IPS-11a (cell line): Measurements from ENCODE around the gene PARD3B.
"Not testable (repeated sequence)": the region's sequence is repeated elsewhere in the genome, so short reads cannot be mapped to it uniquely, and the experiment has no call there.

Experiments
- H3K4me3 ChIP-seq: one replicate; pipeline ENCODE4 v1.5.1; 2013; ENCODE audit warnings: low read depth, low read length, control low read depth

The PARD3B gene

GRCh38 chr2:205217004-205217403 lies 671.7 kb downstream of the PARD3B start:
- H3K4me3 ChIP-seq = no peak overlapping the region

- no peak overlapping the region for H3K4me3 ChIP-seq
These were observed 672.8 kb downstream of the PARD3B start for GRCh38 chr2:205218056-205218455.

GRCh38 chr2:205218816-205219215 lies 673.5 kb downstream of the PARD3B start:
- not testable (repeated sequence) for H3K4me3 ChIP-seq

GRCh38 chr2:205220559-205220958 lies 675.3 kb downstream of the PARD3B start:
- H3K4me3 ChIP-seq = no peak overlapping the region

GRCh38 chr2:205232086-205232485 lies 686.8 kb downstream of the PARD3B start:
- no peak overlapping the region for H3K4me3 ChIP-seq

- no peak overlapping the region for H3K4me3 ChIP-seq
These were observed 690.2 kb downstream of the PARD3B start for GRCh38 chr2:205235434-205235833.

- H3K4me3 ChIP-seq = no peak overlapping the region
These were observed 692.2 kb downstream of the PARD3B start for GRCh38 chr2:205237524-205237923.

- H3K4me3 ChIP-seq = no peak overlapping the region
These were observed 699.7 kb downstream of the PARD3B start for GRCh38 chr2:205245001-205245400.

GRCh38 chr2:205245652-205246051 lies 700.4 kb downstream of the PARD3B start:
- H3K4me3 ChIP-seq = no peak overlapping the region

- H3K4me3 ChIP-seq = no peak overlapping the region
These were observed 713.8 kb downstream of the PARD3B start for GRCh38 chr2:205259121-205259520.

- H3K4me3 ChIP-seq = no peak overlapping the region
These were observed 716.3 kb downstream of the PARD3B start for GRCh38 chr2:205261516-205262020.

GRCh38 chr2:205267323-205267722 lies 722.0 kb downstream of the PARD3B start:
- no peak overlapping the region for H3K4me3 ChIP-seq

GRCh38 chr2:205270689-205271088 lies 725.4 kb downstream of the PARD3B start:
- no peak overlapping the region for H3K4me3 ChIP-seq

GRCh38 chr2:205273148-205273547 lies 727.9 kb downstream of the PARD3B start:
- no peak overlapping the region for H3K4me3 ChIP-seq

GRCh38 chr2:205273627-205274026 lies 728.4 kb downstream of the PARD3B start:
- H3K4me3 ChIP-seq = no peak overlapping the region

- H3K4me3 ChIP-seq = no peak overlapping the region
These were observed 729.5 kb downstream of the PARD3B start for GRCh38 chr2:205274801-205275200.

GRCh38 chr2:205276116-205276777 lies 731.0 kb downstream of the PARD3B start:
- H3K4me3 ChIP-seq = no peak overlapping the region

- H3K4me3 ChIP-seq = no peak overlapping the region
These were observed 735.4 kb downstream of the PARD3B start for GRCh38 chr2:205280596-205281236.

- H3K4me3 ChIP-seq = no peak overlapping the region
These were observed 738.5 kb downstream of the PARD3B start for GRCh38 chr2:205283736-205284270.

GRCh38 chr2:205284334-205284733 lies 739.1 kb downstream of the PARD3B start:
- no peak overlapping the region for H3K4me3 ChIP-seq

- H3K4me3 ChIP-seq = no peak overlapping the region
These were observed 742.0 kb downstream of the PARD3B start for GRCh38 chr2:205287316-205287715.

- H3K4me3 ChIP-seq = no peak overlapping the region
These were observed 743.4 kb downstream of the PARD3B start for GRCh38 chr2:205288686-205289085.
